Progenitor cell of endocrine pancreas (in vitro differentiated cells): ENCODE measurements around the gene ZNF569. TPM values are rescaled to one million over a fixed set of nuclear protein-coding genes. Genes with fewer than 3 reads are reported as not detected.

Source experiments
- DNase-seq: peaks from one replicate; pipeline ENCODE4 v3.0.0; 2021; ENCODE audit warnings: low spot score; ENCODE audit not compliant: unreplicated experiment
- H3K27ac Mint-ChIP-seq: 2 replicates; pipeline ENCODE4 v1.8.0; 2021; ENCODE audit warnings: mild to moderate bottlenecking, moderate library complexity, mixed read lengths
- H3K27me3 Mint-ChIP-seq: 2 replicates; pipeline ENCODE4 v1.8.0; 2021; ENCODE audit warnings: mixed read lengths
- H3K36me3 Mint-ChIP-seq: 2 replicates; pipeline ENCODE4 v1.8.0; 2022; ENCODE audit warnings: mixed read lengths; ENCODE audit not compliant: insufficient read depth
- H3K4me1 Mint-ChIP-seq: 2 replicates; pipeline ENCODE4 v1.8.0; 2021; ENCODE audit warnings: low read depth, mixed read lengths
- H3K4me3 Mint-ChIP-seq: 2 replicates; pipeline ENCODE4 v1.8.0; 2021; ENCODE audit warnings: low read depth, mild to moderate bottlenecking, moderate library complexity, mixed read lengths
- H3K9me3 Mint-ChIP-seq: 2 replicates; pipeline ENCODE4 v1.8.0; 2021; ENCODE audit warnings: low read depth, mixed read lengths
- CTCF ChIP-seq: fragments of 200-600 bp; sonication (generic); IDR thresholded peaks from one replicate; pipeline ENCODE4 v1.5.0; 2021; ENCODE audit warnings: antibody characterized with exemption, mild to moderate bottlenecking; ENCODE audit not compliant: unreplicated experiment
- total RNA-seq: library from RNA; stranded (reverse); gene quantifications from 2 replicates; pipeline ENCODE4 v1.2.1, GENCODE V29; 2021

Gene ZNF569
- total RNA-seq, 1 donor from 2014 or later = 7.6 TPM

- TF ChIP-seq CTCF = no peak
- H3K9me3 Mint-ChIP-seq = no peaks in the 10 kb centered on the region
- no peaks in the 10 kb centered on the region for H3K27me3 Mint-ChIP-seq
- H3K27ac Mint-ChIP-seq = peak overlapping the region; percentile 98
- peaks cover 9% of the 10 kb centered on the region for H3K36me3 Mint-ChIP-seq
- H3K4me1 Mint-ChIP-seq = peaks cover 18% of the 10 kb centered on the region
- H3K4me3 Mint-ChIP-seq = peak overlapping the region; percentile 98
- no peak for DNase-seq
Observed at GRCh38 chr19:37470216-37470615, 3.0 kb upstream of the ZNF569 start.

GRCh38 chr19:37468961-37469777, 1.9 kb upstream of the ZNF569 start, which contains the start of gene ZNF570:
ZNF570 (plus strand) TSS chr19:37469356; CDS start chr19:37470355, 999 bp downstream.
- DNase-seq = peak; percentile 73
- H3K4me1 Mint-ChIP-seq = peaks cover 18% of the 10 kb centered on the region
- H3K27ac Mint-ChIP-seq = peak within 1 kb of the TSS; percentile 98
- peaks cover 12% of the 10 kb centered on the region for H3K36me3 Mint-ChIP-seq
- H3K9me3 Mint-ChIP-seq = no peaks in the 10 kb centered on the region
- no peak for TF ChIP-seq CTCF
- no peaks in the 10 kb centered on the region for H3K27me3 Mint-ChIP-seq
- peak within 1 kb of the TSS; percentile 98 for H3K4me3 Mint-ChIP-seq

GRCh38 chr19:37467608-37468090, 405 bp upstream of the ZNF569 start:
- peak overlapping the region; percentile 98 for H3K27ac Mint-ChIP-seq
- H3K9me3 Mint-ChIP-seq = no peaks in the 10 kb centered on the region
- no peak for DNase-seq
- no peaks in the 10 kb centered on the region for H3K27me3 Mint-ChIP-seq
- peaks cover 12% of the 10 kb centered on the region for H3K36me3 Mint-ChIP-seq
- H3K4me1 Mint-ChIP-seq = peaks cover 18% of the 10 kb centered on the region
- TF ChIP-seq CTCF = no peak
- H3K4me3 Mint-ChIP-seq = peak overlapping the region; percentile 98

GRCh38 chr19:37466277-37466797, 907 bp downstream of the ZNF569 start:
- Mint-ChIP-seq H3K4me3 (peak overlapping the region; percentile 98), H3K27me3 (no peaks in the 10 kb centered on the region), H3K27ac (peak overlapping the region; percentile 98), H3K36me3 (peaks cover 12% of the 10 kb centered on the region), H3K4me1 (peaks cover 18% of the 10 kb centered on the region), H3K9me3 (no peaks in the 10 kb centered on the region)
- no peak for DNase-seq
- TF ChIP-seq CTCF = no peak

- H3K27me3 Mint-ChIP-seq = no peaks in the 10 kb centered on the region
- no peak for DNase-seq
- TF ChIP-seq CTCF = no peak
- no peak overlapping the region for H3K27ac Mint-ChIP-seq
- H3K9me3 Mint-ChIP-seq = peaks cover 76% of the 10 kb centered on the region
- no peak overlapping the region for H3K4me3 Mint-ChIP-seq
- no peaks in the 10 kb centered on the region for H3K4me1 Mint-ChIP-seq
- peaks cover 69% of the 10 kb centered on the region for H3K36me3 Mint-ChIP-seq
Observed at GRCh38 chr19:37452500-37453245, 14.6 kb downstream of the ZNF569 start.
